ENCODE results near the gene TCF15.

GRCh38 chr20:625360-625932, 15.3 kb upstream of the TCF15 start:
- no peak for TF ChIP-seq KDM1A (IDR thresholded peaks at IDR 0.05; ENCODE audit: low read depth)
- TF ChIP-seq TP53 (CRISPR knock-in tag; IDR thresholded peaks at IDR 0.05), result no peak
